Measurements from ENCODE around the gene MAN1C1.
"Not testable (repeated sequence)": the region's sequence is repeated elsewhere in the genome, so short reads cannot be mapped to it uniquely, and the experiment has no call there.

Gene MAN1C1

DNA sequence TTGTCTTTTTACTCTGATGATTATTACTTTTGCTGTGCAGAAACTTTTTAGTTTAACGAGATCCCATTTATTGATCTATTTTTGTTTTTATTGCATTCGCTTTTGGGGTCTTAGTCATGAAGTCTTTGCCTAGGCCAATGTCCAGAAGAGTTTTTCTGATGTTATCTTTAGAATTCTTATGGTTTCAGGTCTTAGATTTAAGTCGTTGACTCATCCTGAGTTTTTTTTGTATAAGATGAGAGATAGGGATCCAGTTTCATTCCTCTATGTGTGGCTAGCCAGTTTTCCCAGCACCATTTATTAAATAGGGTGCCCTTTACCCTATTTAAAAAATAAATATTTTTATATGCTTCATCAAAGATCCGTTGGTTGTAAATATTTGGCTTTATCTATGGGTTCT is 13.2 kb downstream of the MAN1C1 start:
- Mint-ChIP-seq H3K4me1 (ENCODE audit: low read depth) (peaks cover 60% of the 10 kb centered on the region), H3K9me3 (no peaks in the 10 kb centered on the region), H3K4me3 (peak overlapping the region; percentile 8), H3K27me3 (peaks cover 20% of the 10 kb centered on the region), H3K36me3 (ENCODE audit: low read depth) (no peaks in the 10 kb centered on the region), H3K27ac (no peak overlapping the region)

DNA sequence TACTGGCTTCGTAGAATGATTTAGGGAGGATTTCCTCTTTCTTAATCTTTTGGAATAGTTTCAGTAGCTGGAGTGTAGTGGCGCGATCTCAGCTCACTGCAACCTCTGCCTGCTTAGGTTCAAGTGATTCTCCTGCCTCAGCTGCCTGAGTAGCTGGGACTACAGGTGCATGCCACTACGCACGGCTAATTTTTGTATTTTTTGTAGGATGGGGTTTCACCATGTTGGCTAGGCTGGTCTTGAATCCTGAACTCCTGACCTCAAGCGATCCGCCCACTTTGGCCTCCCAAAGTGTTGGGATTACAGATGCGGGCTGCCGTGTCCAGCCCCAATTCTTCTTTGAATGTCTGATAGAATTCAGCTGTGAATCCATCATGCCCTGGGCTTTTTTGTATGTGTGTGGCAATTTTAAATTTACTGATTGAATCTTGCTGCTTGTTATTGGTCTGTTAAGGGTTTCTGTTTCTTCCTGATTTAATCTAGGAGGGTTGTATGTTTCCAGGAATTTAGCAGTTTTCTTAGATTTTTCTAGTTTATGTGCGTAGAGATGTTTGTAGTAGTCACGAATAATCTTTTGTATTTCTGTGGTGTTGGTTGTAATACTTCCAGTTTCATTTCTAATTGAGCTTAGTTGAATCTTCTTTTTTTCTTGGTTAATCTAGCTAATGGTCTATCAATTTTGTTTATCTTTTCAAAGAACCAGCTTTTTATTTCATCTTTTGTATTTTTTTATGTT is 15.3 kb downstream of the MAN1C1 start:
- H3K27me3 Mint-ChIP-seq, result peaks cover 10% of the 10 kb centered on the region
- H3K4me3 Mint-ChIP-seq, result peak overlapping the region; percentile 80
- peaks cover 62% of the 10 kb centered on the region for H3K4me1 Mint-ChIP-seq (ENCODE audit: low read depth)
- peaks cover 8% of the 10 kb centered on the region for H3K36me3 Mint-ChIP-seq (ENCODE audit: low read depth)
- H3K9me3 Mint-ChIP-seq, result peaks cover 5% of the 10 kb centered on the region
- peak overlapping the region; percentile 84 for H3K27ac Mint-ChIP-seq

DNA sequence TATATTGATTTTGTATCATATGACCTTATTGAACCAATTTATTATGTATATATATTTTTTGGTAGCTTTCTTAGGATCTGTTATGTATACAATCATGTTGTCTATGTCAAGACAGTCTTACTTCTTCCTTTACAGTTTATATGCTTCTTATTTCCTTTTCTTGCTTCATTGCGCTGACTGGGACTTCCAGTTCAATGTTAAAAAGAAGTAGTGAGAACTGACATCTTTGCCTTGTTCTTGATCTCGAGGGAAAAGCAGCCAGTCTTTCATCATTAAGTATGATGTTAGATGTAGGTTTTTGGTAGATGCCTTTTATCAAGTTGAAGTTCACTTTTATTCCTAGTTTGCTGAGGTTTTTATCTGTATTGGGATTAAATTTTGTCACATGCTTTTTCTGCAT is 17.5 kb downstream of the MAN1C1 start:
- Mint-ChIP-seq H3K9me3 (peaks cover 13% of the 10 kb centered on the region), H3K27ac (peak overlapping the region; percentile 45), H3K4me3 (peak overlapping the region; percentile 30), H3K27me3 (peaks cover 6% of the 10 kb centered on the region), H3K36me3 (ENCODE audit: low read depth) (peaks cover 22% of the 10 kb centered on the region), H3K4me1 (ENCODE audit: low read depth) (peaks cover 57% of the 10 kb centered on the region)

DNA sequence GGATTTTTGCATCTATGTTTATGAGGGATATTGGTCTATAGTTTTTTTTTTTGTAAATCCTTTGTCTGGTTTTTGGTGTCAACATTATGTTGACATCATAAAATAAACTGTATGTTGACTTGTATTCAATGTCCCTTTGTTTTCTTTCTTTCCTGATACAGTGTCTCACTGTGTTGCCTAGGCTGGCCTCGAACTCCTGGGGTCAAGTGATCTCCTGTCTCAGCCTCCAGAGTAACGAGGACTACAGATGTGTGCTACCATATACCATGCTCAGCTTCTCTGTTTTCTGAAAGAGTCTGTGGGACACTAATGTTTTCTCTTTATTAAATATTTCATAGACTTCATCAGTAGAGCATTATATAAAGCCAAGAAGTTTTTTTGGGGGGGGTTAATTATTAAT is 18.3 kb downstream of the MAN1C1 start:
- H3K4me1 Mint-ChIP-seq (ENCODE audit: low read depth), result peaks cover 49% of the 10 kb centered on the region
- H3K4me3 Mint-ChIP-seq, result no peak overlapping the region
- peaks cover 13% of the 10 kb centered on the region for H3K9me3 Mint-ChIP-seq
- H3K27me3 Mint-ChIP-seq, result peaks cover 3% of the 10 kb centered on the region
- no peak overlapping the region for H3K27ac Mint-ChIP-seq
- H3K36me3 Mint-ChIP-seq (ENCODE audit: low read depth), result peaks cover 27% of the 10 kb centered on the region

DNA sequence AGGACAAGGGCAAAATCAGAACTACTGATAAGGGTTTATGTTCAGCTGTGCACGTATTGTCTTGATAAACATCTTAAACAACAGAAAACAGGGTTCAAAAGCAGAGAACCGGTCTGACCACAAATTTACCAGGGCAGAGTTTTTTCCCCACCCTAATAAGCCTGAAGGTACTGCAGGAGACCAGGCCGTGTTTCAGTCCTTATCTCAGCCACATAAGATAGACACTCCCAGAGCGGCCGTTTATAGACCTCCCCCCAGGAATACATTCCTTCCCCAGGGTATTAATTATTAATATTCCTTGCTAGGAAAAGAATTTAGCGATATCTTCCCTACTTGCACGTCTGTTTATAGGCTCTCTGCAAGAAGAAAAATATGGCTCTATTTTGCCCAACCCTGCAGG is 19.6 kb downstream of the MAN1C1 start:
- not testable (repeated sequence) for H3K27ac Mint-ChIP-seq, H3K4me3 Mint-ChIP-seq, H3K27me3 Mint-ChIP-seq
- Mint-ChIP-seq H3K9me3 (peaks cover 13% of the 10 kb centered on the region), H3K36me3 (ENCODE audit: low read depth) (peaks cover 27% of the 10 kb centered on the region), H3K4me1 (ENCODE audit: low read depth) (peaks cover 46% of the 10 kb centered on the region)

DNA sequence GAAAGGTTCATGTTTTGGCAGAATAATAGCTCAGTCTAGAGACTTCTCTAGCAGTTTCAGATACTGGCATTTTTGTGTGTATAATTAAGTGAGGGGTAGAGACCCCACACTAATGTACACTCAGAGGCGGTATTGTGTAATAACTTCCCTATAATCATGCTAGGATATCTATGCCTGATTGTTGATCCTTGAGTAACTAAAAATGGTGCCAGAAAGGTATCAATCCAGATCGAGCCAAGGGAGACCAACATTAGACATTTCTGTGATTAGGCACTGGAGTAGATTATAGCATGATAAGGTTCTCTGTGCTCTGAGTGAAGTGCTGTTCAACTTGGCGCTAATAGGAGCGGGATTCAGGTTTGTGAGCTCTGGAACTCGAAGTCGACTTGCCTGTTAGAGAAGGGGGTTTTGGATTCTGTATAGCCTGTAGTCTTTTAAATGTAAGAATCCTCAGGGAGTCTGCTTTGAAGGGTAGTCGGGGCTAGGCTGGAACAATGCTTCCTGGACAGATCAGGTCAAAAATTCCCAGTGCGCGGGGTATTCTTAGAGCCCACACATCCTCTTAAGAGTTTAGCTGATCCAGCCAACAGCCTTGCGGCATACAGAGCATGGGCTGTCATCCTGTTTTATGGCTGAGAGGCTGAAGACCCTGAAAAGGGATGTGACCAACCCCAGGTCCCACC is 24.2 kb downstream of the MAN1C1 start:
- H3K27ac Mint-ChIP-seq, result no peak overlapping the region
- no peak overlapping the region for H3K4me3 Mint-ChIP-seq
- H3K36me3 Mint-ChIP-seq (ENCODE audit: low read depth), result peaks cover 25% of the 10 kb centered on the region
- peaks cover 12% of the 10 kb centered on the region for H3K9me3 Mint-ChIP-seq
- peaks cover 38% of the 10 kb centered on the region for H3K4me1 Mint-ChIP-seq (ENCODE audit: low read depth)
- peaks cover 36% of the 10 kb centered on the region for H3K27me3 Mint-ChIP-seq

DNA sequence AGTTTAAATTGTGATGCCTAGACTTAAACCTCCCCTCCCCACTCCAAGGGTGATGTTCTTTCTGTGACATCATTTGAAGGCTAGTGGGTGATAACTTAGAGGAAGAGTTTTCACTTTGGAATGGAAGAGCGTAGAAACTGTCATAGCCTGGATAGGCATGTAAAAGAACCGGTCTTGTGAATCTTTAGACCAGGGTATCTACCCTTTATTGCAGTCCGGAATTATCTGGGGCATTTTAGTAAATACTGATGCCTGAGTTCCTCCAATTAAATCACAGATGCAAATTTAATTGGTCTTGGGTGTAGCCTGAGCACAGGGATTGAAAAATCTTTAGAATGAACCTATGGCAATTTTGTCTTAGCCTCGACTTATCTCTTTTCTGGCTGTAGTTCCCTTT is 24.7 kb downstream of the MAN1C1 start:
- Mint-ChIP-seq H3K27me3 (peaks cover 36% of the 10 kb centered on the region), H3K27ac (no peak overlapping the region), H3K4me3 (no peak overlapping the region), H3K36me3 (ENCODE audit: low read depth) (peaks cover 22% of the 10 kb centered on the region), H3K9me3 (peaks cover 8% of the 10 kb centered on the region), H3K4me1 (ENCODE audit: low read depth) (peaks cover 38% of the 10 kb centered on the region)

DNA sequence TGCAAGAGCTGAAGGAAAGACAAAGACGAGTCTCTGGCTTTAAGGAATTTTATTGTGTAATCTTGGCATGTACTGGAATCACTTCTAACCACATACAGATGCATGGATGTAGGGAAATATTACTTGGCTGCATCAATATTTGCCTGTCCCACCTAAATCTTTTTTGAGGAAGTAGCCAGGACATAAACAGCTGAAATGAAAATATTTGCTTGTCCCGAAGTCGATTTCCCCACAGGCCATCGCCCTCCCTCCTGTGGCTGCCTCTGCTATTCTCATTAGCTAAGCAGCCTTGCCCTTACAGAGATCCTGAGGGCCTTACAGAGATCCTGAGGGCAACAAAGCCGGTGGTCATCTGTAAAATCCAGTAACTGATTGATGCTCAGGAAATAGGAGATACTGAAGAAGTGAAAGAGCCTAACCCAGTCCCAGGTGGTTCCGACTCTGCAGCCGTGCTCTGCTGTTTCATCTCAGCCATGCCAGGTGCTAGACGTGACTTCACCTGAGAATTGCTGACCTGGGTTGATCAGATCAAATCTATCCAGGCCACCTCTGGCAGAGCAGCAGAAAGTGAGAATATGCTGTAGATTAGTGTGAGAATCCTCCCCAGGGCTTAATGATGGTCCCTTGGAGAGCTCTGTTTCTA is 25.5 kb downstream of the MAN1C1 start:
- Mint-ChIP-seq H3K4me3 (peak overlapping the region; percentile 65), H3K27ac (no peak overlapping the region), H3K36me3 (ENCODE audit: low read depth) (peaks cover 19% of the 10 kb centered on the region), H3K9me3 (peaks cover 8% of the 10 kb centered on the region), H3K27me3 (peaks cover 36% of the 10 kb centered on the region), H3K4me1 (ENCODE audit: low read depth) (peaks cover 38% of the 10 kb centered on the region)

DNA sequence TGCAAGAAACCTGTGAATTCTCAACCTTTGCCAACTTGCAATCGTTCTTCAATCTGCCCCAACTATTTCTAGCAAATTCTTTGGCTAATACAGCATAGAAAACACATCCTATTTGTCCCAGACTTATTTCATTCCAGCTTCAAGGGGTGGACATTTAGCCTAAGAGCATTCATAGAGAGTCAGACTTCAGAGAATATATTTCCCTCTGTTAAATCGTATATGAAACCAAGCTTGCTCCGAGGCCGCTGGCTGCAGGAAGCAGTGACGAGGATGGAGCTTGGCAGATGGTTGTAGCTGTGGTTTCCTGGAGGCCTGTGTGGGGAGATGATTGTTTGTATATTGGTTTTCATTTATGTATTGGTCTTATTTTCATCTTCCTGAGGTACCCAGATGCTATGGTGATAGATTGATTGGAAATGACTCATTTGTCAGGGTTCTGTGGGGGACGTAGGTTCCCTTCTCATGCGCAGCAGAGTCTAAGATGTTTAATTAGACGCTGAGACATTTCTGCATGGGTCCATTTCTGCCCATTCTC is 26.1 kb downstream of the MAN1C1 start:
- Mint-ChIP-seq H3K4me1 (ENCODE audit: low read depth) (peaks cover 38% of the 10 kb centered on the region), H3K9me3 (peaks cover 6% of the 10 kb centered on the region), H3K36me3 (ENCODE audit: low read depth) (peaks cover 16% of the 10 kb centered on the region), H3K27me3 (peaks cover 36% of the 10 kb centered on the region), H3K4me3 (peak overlapping the region; percentile 65), H3K27ac (peak overlapping the region; percentile 19)

DNA sequence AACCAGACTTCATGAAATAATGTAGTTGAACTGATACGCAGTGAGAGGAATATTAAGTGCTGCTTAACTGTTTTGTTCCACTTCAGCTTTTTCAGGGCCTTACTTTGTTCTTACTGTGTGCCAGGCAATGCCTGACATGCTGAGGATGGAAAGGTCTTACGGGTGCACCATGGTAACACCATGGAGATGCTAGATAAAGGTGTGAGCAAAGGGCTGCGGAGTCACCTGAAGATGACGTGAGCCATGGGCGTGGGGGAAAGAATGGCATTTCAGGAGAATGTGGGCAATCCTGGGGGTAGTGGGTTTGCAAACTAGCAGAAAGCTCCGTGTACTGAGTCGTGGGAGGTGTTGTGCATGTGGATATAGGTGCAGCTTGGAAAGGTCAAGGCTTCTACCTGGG is 27.3 kb downstream of the MAN1C1 start:
- Mint-ChIP-seq H3K9me3 (no peaks in the 10 kb centered on the region), H3K4me3 (no peak overlapping the region), H3K27ac (no peak overlapping the region), H3K36me3 (ENCODE audit: low read depth) (peaks cover 6% of the 10 kb centered on the region), H3K27me3 (peaks cover 33% of the 10 kb centered on the region), H3K4me1 (ENCODE audit: low read depth) (peaks cover 44% of the 10 kb centered on the region)

DNA sequence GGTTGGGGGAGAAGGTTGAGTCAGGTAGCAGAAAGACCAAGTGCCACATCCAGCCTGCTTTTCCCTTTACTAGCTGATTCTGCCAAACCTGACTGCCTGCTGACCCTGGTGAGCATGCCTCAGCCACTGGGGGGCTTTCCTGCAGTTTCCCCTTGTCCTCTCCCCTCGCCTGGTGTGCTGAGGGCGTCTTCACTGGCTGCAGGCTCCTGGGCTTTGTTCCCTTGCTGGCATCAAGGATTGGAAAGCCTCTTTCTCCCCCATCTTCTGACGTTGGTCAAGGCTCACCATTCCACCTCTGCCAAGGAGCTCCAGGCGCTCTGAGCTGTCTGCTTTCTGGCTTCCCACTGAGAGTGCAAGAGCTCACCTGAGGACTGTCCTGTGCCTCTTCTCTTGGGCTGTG is 28.4 kb downstream of the MAN1C1 start:
- Mint-ChIP-seq H3K36me3 (ENCODE audit: low read depth) (no peaks in the 10 kb centered on the region), H3K9me3 (no peaks in the 10 kb centered on the region), H3K27me3 (peaks cover 33% of the 10 kb centered on the region), H3K27ac (no peak overlapping the region), H3K4me3 (no peak overlapping the region), H3K4me1 (ENCODE audit: low read depth) (peaks cover 46% of the 10 kb centered on the region)

DNA sequence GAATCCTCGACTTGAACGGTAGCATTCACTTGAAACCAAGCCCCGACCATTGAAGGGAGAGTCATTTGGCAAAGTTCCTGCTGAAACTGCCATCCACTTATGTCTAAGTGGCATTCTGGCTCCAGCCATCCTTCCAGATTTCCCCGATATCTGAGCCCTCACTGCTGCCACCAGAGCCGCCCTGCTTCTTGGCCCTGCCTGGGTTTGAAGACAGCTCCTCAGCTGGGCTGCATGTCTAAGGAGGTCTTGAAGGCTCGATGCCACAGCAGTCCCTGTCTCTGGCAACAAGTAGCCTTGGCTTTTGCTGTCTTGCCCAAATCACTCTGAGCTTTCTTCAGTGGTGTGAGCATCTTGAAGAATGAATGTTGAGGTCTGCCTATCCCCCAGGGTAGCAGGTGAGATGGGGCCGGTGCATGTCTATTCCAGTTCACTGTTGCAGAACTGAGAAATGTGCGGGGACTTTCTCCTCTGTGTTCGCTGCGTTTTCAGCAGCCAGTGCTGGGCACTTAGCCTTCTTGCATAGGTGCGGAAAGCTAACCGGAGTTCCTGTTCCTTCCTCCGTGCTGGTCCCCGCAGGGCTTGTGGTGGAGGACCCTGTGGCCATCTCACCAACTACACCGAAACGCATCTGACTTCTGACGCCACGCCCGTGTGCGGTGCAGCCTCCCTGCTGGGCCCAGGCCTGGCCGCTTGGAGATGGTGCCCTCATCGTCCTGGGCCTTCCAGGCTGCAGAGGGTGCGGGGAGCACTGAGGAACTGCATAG is 29.2 kb downstream of the MAN1C1 start:
- H3K4me3 Mint-ChIP-seq, result no peak overlapping the region
- no peaks in the 10 kb centered on the region for H3K36me3 Mint-ChIP-seq (ENCODE audit: low read depth)
- peaks cover 39% of the 10 kb centered on the region for H3K4me1 Mint-ChIP-seq (ENCODE audit: low read depth)
- H3K27me3 Mint-ChIP-seq, result peaks cover 29% of the 10 kb centered on the region
- H3K27ac Mint-ChIP-seq, result no peak overlapping the region
- no peaks in the 10 kb centered on the region for H3K9me3 Mint-ChIP-seq

DNA sequence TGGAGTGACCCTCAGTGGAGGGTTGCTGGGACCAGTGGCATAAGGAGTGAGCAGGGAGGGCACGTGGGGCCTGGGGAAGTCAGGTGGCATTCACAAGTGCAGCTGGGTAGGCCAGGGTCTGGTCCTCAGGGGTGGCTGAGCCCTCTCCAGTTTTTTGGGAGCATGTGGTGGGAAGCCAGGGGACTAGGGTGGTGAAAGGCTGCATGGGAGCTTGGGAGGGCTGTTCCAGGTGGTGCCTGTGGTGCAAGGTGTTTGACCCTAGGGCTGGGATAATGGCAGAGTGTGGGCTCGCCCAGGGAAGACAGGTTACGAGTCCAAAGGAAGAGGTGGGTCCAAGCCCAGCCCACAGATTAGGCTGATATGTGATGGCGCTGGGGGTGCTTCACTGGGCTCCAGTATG is 30.5 kb downstream of the MAN1C1 start:
- peaks cover 26% of the 10 kb centered on the region for H3K4me1 Mint-ChIP-seq (ENCODE audit: low read depth)
- no peaks in the 10 kb centered on the region for H3K9me3 Mint-ChIP-seq
- no peak overlapping the region for H3K4me3 Mint-ChIP-seq
- no peak overlapping the region for H3K27ac Mint-ChIP-seq
- peaks cover 16% of the 10 kb centered on the region for H3K27me3 Mint-ChIP-seq
- H3K36me3 Mint-ChIP-seq (ENCODE audit: low read depth), result no peaks in the 10 kb centered on the region

DNA sequence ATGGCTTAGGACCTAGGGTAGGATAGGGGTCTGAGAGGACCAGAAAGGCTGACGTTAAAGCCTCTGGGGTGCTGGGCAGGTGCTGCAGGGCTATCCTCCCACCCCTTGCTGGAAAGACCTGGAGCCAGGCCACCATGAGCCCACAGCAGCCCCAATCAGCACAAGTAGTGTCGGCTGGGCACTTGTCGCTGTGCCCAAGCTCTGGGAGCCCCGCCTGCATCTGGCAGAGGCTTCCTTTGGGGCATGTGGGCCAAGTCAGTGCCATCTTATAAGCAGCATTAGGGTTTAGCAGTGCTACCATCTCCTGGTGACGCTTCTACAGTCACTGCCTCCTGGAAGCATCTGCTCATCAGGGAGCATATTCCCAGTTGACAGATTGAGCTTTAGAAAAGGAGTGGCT is 31.3 kb downstream of the MAN1C1 start:
- no peak overlapping the region for H3K27ac Mint-ChIP-seq
- H3K4me3 Mint-ChIP-seq, result no peak overlapping the region
- H3K27me3 Mint-ChIP-seq, result peaks cover 13% of the 10 kb centered on the region
- no peaks in the 10 kb centered on the region for H3K9me3 Mint-ChIP-seq
- no peaks in the 10 kb centered on the region for H3K36me3 Mint-ChIP-seq (ENCODE audit: low read depth)
- H3K4me1 Mint-ChIP-seq (ENCODE audit: low read depth), result peaks cover 19% of the 10 kb centered on the region

All from stimulated activated naive CD8-positive, alpha-beta T cell treated with anti-CD3 and anti-CD28 coated beads, Interleukin-15, Interleukin-2, amounts not matched to agents 100 ng/mL and 50 ng/mL, for 24 hours (primary cell).